ENCODE results near the gene SP6.

- TF ChIP-seq TAF1 (IDR thresholded peaks at IDR 0.05; ENCODE audit: borderline replicate concordance, low read depth, low read length) (no peak), POLR2A (IDR thresholded peaks at IDR 0.05; ENCODE audit: low read depth, low read length) (no peak), POLR2AphosphoS5 (IDR thresholded peaks at IDR 0.05; ENCODE audit: low read depth, low read length) (no peak)
Measured at GRCh38 chr17:47830396-47831002, 20.5 kb downstream of the SP6 start.

Data from GM12892 (cell line).